Activated naive CD8-positive, alpha-beta T cell treated with anti-CD3 and anti-CD28 coated beads, Interleukin-2, amount 50 U/mL, for 16 hours (primary cell): ENCODE results near the gene ADARB2.
"Not testable (repeated sequence)": the region's sequence is repeated elsewhere in the genome, so short reads cannot be mapped to it uniquely, and the experiment has no call there.

ENCODE experiments used
- DNase-seq: peaks from one replicate; pipeline ENCODE4 v3.0.0-alpha.2; 2020; ENCODE audit warnings: low read depth, low spot score

The ADARB2 gene

GRCh38 chr10:1240341-1240775 is 497.0 kb downstream of the ADARB2 start:
- no peak for DNase-seq

GRCh38 chr10:1233031-1233430 is 504.3 kb downstream of the ADARB2 start:
- DNase-seq: no peak

GRCh38 chr10:1232164-1232911 is 505.0 kb downstream of the ADARB2 start:
- DNase-seq: no peak

GRCh38 chr10:1230592-1231275 is 506.6 kb downstream of the ADARB2 start:
- DNase-seq: no peak

- DNase-seq: no peak
These were observed 507.2 kb downstream of the ADARB2 start for GRCh38 chr10:1230138-1230537.

GRCh38 chr10:1229574-1229973 is 507.8 kb downstream of the ADARB2 start:
- DNase-seq: no peak

GRCh38 chr10:1229116-1229515 is 508.2 kb downstream of the ADARB2 start:
- DNase-seq: no peak

GRCh38 chr10:1228467-1228975 is 508.8 kb downstream of the ADARB2 start:
- DNase-seq: no peak

- no peak for DNase-seq
These were observed 509.6 kb downstream of the ADARB2 start for GRCh38 chr10:1227510-1228402.

- not testable (repeated sequence) for DNase-seq
These were observed 510.4 kb downstream of the ADARB2 start for GRCh38 chr10:1226907-1227306.

- not testable (repeated sequence) for DNase-seq
These were observed 517.5 kb downstream of the ADARB2 start for GRCh38 chr10:1219874-1220273.

GRCh38 chr10:1217661-1218060 is 519.7 kb downstream of the ADARB2 start:
- DNase-seq: no peak

GRCh38 chr10:1217237-1217587 is 520.1 kb downstream of the ADARB2 start:
- DNase-seq: no peak

GRCh38 chr10:1216574-1217236 is 520.6 kb downstream of the ADARB2 start:
- DNase-seq: no peak

GRCh38 chr10:1215862-1216573 is 521.3 kb downstream of the ADARB2 start:
- no peak for DNase-seq

GRCh38 chr10:1214882-1215540 is 522.3 kb downstream of the ADARB2 start:
- no peak for DNase-seq

- no peak for DNase-seq
These were observed 523.2 kb downstream of the ADARB2 start for GRCh38 chr10:1214071-1214675.

GRCh38 chr10:1213252-1214070 is 523.9 kb downstream of the ADARB2 start:
- DNase-seq: no peak

- no peak for DNase-seq
These were observed 524.7 kb downstream of the ADARB2 start for GRCh38 chr10:1212571-1213141.
